ENCODE data around the gene DDB1. TPM values are rescaled to one million over a fixed set of nuclear protein-coding genes. Genes with fewer than 3 reads are reported as not detected.

DDB1 gene
- polyA plus RNA-seq, 3 donors: 54.1 to 97.2 (median 86.6) TPM

DNA sequence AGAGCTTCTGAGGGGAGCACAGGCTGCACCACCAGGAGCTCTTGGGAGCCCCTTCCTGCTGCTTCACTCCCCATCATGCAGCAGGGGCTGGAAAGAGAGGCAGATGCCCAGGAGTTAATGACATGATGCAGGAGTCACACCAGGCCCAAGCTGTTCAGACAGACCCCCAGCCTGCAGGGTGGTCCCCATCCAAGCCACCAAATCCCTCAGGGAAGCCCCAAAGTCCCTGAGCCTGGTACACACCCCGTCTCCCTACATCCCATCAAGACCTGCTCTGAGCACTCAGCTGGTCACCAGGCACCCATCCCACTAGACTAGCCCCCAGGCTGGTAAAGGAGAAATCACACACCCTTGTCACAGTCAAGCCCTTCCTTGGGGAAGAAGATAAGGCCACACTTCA, 17.4 kb upstream of the DDB1 start:
- intact Hi-C loops (cut with micrococcal nuclease): no loop called here
- peaks cover 0 to 3% (median 0%) of the 10 kb centered on the region in 3 donors for H3K27me3 Mint-ChIP-seq (ENCODE audit: low read depth in 3 of 3)
- no peak for DNase-seq
- peak overlapping the region in 5 of 7 donors; percentile 67 to 95 (median 79) for H3K27ac Mint-ChIP-seq
- Histone ChIP-seq H2AFZ (ENCODE audit: insufficient read depth, low read depth, low read length, poor library complexity, severe bottlenecking) (no peak overlapping the region), H3K9ac (ENCODE audit: insufficient read depth, low read length, poor library complexity, severe bottlenecking) (no peak overlapping the region), H3K36me3 (replicated peaks in 1 of 2; ENCODE audit: control insufficient read depth in 1 of 2, insufficient read depth in 2 of 2, low read length in 2 of 2) (peaks cover 54 to 61% of the 10 kb centered on the region in 2 donors), H3K79me2 (ENCODE audit: insufficient read depth, low read length) (no peaks in the 10 kb centered on the region), H3K9me3 (replicated peaks in 1 of 2; ENCODE audit: control insufficient read depth in 1 of 2, insufficient read depth in 1 of 2, low read length in 2 of 2) (no peaks in the 10 kb centered on the region), H4K20me1 (ENCODE audit: insufficient read depth, low read length) (no peaks in the 10 kb centered on the region), H3K27me3 (ENCODE audit: control insufficient read depth in 2 of 2, insufficient read depth in 2 of 2, low read length in 2 of 2) (no peaks in the 10 kb centered on the region), H3K4me1 (ENCODE audit: control insufficient read depth in 1 of 2, insufficient read depth in 2 of 2, low read length in 2 of 2) (peaks cover 23 to 29% of the 10 kb centered on the region in 2 donors), H3K27ac (ENCODE audit: low read depth in 1 of 2, low read length in 2 of 2) (no peak overlapping the region), H3K4me2 (replicated peaks; ENCODE audit: extremely low read depth, low read length, poor library complexity, severe bottlenecking) (no peak overlapping the region), H3K4me3 (replicated peaks in 1 of 3; ENCODE audit: low read depth in 2 of 3, low read length in 3 of 3) (no peak overlapping the region)
- H3K4me3 Mint-ChIP-seq: no peak overlapping the region
- peaks cover 75 to 89% of the 10 kb centered on the region in 2 donors for H3K36me3 Mint-ChIP-seq
- 100% methylated on average over 1 of the region's 1 CpG for WGBS (ENCODE audit: insufficient coverage)
- peaks cover 41% of the 10 kb centered on the region for H3K4me1 Mint-ChIP-seq
- TF ChIP-seq, protein P1, sequence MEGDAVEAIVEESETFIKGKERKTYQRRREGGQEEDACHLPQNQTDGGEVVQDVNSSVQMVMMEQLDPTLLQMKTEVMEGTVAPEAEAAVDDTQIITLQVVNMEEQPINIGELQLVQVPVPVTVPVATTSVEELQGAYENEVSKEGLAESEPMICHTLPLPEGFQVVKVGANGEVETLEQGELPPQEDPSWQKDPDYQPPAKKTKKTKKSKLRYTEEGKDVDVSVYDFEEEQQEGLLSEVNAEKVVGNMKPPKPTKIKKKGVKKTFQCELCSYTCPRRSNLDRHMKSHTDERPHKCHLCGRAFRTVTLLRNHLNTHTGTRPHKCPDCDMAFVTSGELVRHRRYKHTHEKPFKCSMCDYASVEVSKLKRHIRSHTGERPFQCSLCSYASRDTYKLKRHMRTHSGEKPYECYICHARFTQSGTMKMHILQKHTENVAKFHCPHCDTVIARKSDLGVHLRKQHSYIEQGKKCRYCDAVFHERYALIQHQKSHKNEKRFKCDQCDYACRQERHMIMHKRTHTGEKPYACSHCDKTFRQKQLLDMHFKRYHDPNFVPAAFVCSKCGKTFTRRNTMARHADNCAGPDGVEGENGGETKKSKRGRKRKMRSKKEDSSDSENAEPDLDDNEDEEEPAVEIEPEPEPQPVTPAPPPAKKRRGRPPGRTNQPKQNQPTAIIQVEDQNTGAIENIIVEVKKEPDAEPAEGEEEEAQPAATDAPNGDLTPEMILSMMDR (IDR thresholded peaks at IDR 0.05): no peak
- no peaks in the 10 kb centered on the region for H3K9me3 Mint-ChIP-seq

GRCh38 chr11:61349916-61350315, 17.0 kb upstream of the DDB1 start:
- Histone ChIP-seq H3K4me2 (replicated peaks; ENCODE audit: extremely low read depth, low read length, poor library complexity, severe bottlenecking) (no peak overlapping the region), H3K9ac (ENCODE audit: insufficient read depth, low read length, poor library complexity, severe bottlenecking) (no peak overlapping the region), H3K36me3 (replicated peaks in 1 of 2; ENCODE audit: control insufficient read depth in 1 of 2, insufficient read depth in 2 of 2, low read length in 2 of 2) (peaks cover 51 to 61% of the 10 kb centered on the region in 2 donors), H3K27me3 (ENCODE audit: control insufficient read depth in 2 of 2, insufficient read depth in 2 of 2, low read length in 2 of 2) (no peaks in the 10 kb centered on the region), H4K20me1 (ENCODE audit: insufficient read depth, low read length) (no peaks in the 10 kb centered on the region), H2AFZ (ENCODE audit: insufficient read depth, low read depth, low read length, poor library complexity, severe bottlenecking) (no peak overlapping the region), H3K27ac (ENCODE audit: low read depth in 1 of 2, low read length in 2 of 2) (peak overlapping the region in 1 of 2 donors; percentile 26), H3K9me3 (replicated peaks in 1 of 2; ENCODE audit: control insufficient read depth in 1 of 2, insufficient read depth in 1 of 2, low read length in 2 of 2) (no peaks in the 10 kb centered on the region), H3K4me3 (replicated peaks in 1 of 3; ENCODE audit: low read depth in 2 of 3, low read length in 3 of 3) (no peak overlapping the region), H3K4me1 (ENCODE audit: control insufficient read depth in 1 of 2, insufficient read depth in 2 of 2, low read length in 2 of 2) (peaks cover 23 to 29% of the 10 kb centered on the region in 2 donors), H3K79me2 (ENCODE audit: insufficient read depth, low read length) (no peaks in the 10 kb centered on the region)
- Mint-ChIP-seq H3K4me1 (peaks cover 41% of the 10 kb centered on the region), H3K36me3 (peaks cover 71 to 85% of the 10 kb centered on the region in 2 donors), H3K27me3 (ENCODE audit: low read depth in 3 of 3) (peaks cover 0 to 1% (median 0%) of the 10 kb centered on the region in 3 donors), H3K9me3 (no peaks in the 10 kb centered on the region), H3K4me3 (no peak overlapping the region), H3K27ac (peak overlapping the region in 5 of 7 donors; percentile 64 to 99 (median 95))
- DNase-seq: no peak
- intact Hi-C loops (cut with micrococcal nuclease): loop anchor here in 1 of 2 donors (5.0 kb wide), 1 partner anchor 188 kb away; the partner anchor contains the start of gene VPS37C
- TF ChIP-seq, protein P1 (IDR thresholded peaks at IDR 0.05): no peak
- 94% methylated on average over 8 of the region's 10 CpGs for WGBS (ENCODE audit: insufficient coverage)

Data from CD14-positive monocyte (primary cell).